ENCODE measurements around the gene DNMT3B.
"Not testable (repeated sequence)": the region's sequence is repeated elsewhere in the genome, so short reads cannot be mapped to it uniquely, and the experiment has no call there.

DNMT3B gene

GRCh38 chr20:32763202-32764004 is 1.2 kb downstream of the DNMT3B start:
- no peak for DNase-seq

- DNase-seq = no peak
Observed at GRCh38 chr20:32764005-32764960, 2.1 kb downstream of the DNMT3B start.

- DNase-seq = not testable (repeated sequence)
Observed at GRCh38 chr20:32765230-32765875, 3.2 kb downstream of the DNMT3B start.

GRCh38 chr20:32767418-32768198 is 5.4 kb downstream of the DNMT3B start:
- DNase-seq = no peak

- no peak for DNase-seq
Observed at GRCh38 chr20:32772046-32772445, 9.9 kb downstream of the DNMT3B start.

GRCh38 chr20:32773223-32773622 is 11.0 kb downstream of the DNMT3B start:
- no peak for DNase-seq

- no peak for DNase-seq
Observed at GRCh38 chr20:32773855-32774254, 11.7 kb downstream of the DNMT3B start.

- DNase-seq = no peak
Observed at GRCh38 chr20:32775336-32775991, 13.3 kb downstream of the DNMT3B start.

GRCh38 chr20:32777177-32777956 is 15.2 kb downstream of the DNMT3B start:
- DNase-seq = no peak

- DNase-seq = no peak
Observed at GRCh38 chr20:32779500-32780211, 17.5 kb downstream of the DNMT3B start.

- no peak for DNase-seq
Observed at GRCh38 chr20:32780278-32780677, 18.1 kb downstream of the DNMT3B start.

- DNase-seq = no peak
Observed at GRCh38 chr20:32780749-32781655, 18.8 kb downstream of the DNMT3B start.

- no peak for DNase-seq
Observed at GRCh38 chr20:32784369-32785080, 22.3 kb downstream of the DNMT3B start.

- no peak for DNase-seq
Observed at GRCh38 chr20:32786059-32786760, 24.0 kb downstream of the DNMT3B start.

GRCh38 chr20:32787168-32787567 is 25.0 kb downstream of the DNMT3B start:
- no peak for DNase-seq

- DNase-seq = peak; percentile 71
Observed at GRCh38 chr20:32789896-32790750, 27.9 kb downstream of the DNMT3B start.

- DNase-seq = no peak
Observed at GRCh38 chr20:32790751-32791057, 28.5 kb downstream of the DNMT3B start.
